Measurements from ENCODE around the gene PGAP3. TPM values are rescaled to one million over a fixed set of nuclear protein-coding genes. Genes with fewer than 3 reads are reported as not detected.
A peak's percentile ranks its signal among the peaks of the same experiment; 100 is the strongest.

The PGAP3 gene
- total RNA-seq, 2 donors from 2014 or later, result 44.6 to 50.0 TPM

GRCh38 chr17:39622380-39623006 is 65.4 kb downstream of the PGAP3 start:
- intact Hi-C loops (cut with DNase I), result loop anchor here (2.0 to 5.0 kb wide), 4 partner anchors 50 to 132 kb away; partner anchors contain the start of gene MIEN1
- 64% methylated on average over 16 of the region's 16 CpGs for WGBS
- TF ChIP-seq CTCF (IDR thresholded peaks at IDR 0.05) (no peak), POLR2AphosphoS5 (IDR thresholded peaks at IDR 0.05) (no peak)
- Histone ChIP-seq H3K36me3 (no peaks in the 10 kb centered on the region), H3K27me3 (replicated peaks; ENCODE audit: insufficient read depth) (no peaks in the 10 kb centered on the region), H3K9me3 (no peaks in the 10 kb centered on the region), H3K27ac (no peak overlapping the region), H3K4me1 (replicated peaks) (peaks cover 22% of the 10 kb centered on the region), H3K4me3 (no peak overlapping the region)
- no peak for DNase-seq (ENCODE audit: low spot score)

- H3K36me3 ChIP-seq, result no peaks in the 10 kb centered on the region
- TF ChIP-seq POLR2A (IDR thresholded peaks at IDR 0.05), result no peak
- peak; percentile 98 to 100 (median 100) for TF ChIP-seq CTCF (IDR thresholded peaks at IDR 0.05)
- peak; percentile 84 for TF ChIP-seq POLR2AphosphoS5 (IDR thresholded peaks at IDR 0.05)
- H3K27ac ChIP-seq, result no peak overlapping the region
- no peak overlapping the region for H3K4me3 ChIP-seq
- no peaks in the 10 kb centered on the region for H3K27me3 ChIP-seq (replicated peaks; ENCODE audit: insufficient read depth)
- DNase-seq (ENCODE audit: low spot score), result peak; percentile 83
- intact Hi-C loops (cut with DNase I), result loop anchor here (2.0 to 5.0 kb wide), 4 partner anchors 51 to 133 kb away; partner anchors contain the start of gene MIEN1
- no peaks in the 10 kb centered on the region for H3K9me3 ChIP-seq
- H3K4me1 ChIP-seq (replicated peaks), result peaks cover 22% of the 10 kb centered on the region
- 11% methylated on average over 25 of the region's 26 CpGs for WGBS
These were observed 66.1 kb downstream of the PGAP3 start for GRCh38 chr17:39621523-39622379.

Small RNA genes lying within 50 kb of the gene (microRNA-seq; reads per million reads assigned to microRNA genes)
- 2.2 reads per million, percentile 31 among the genes with 10 or more reads in this experiment for gene MIR4728

Small RNA genes lying within 50 kb of the gene (small RNA-seq; reads per million reads assigned to genes)
- 0.20 to 1.1 reads per million in 2 donors for gene MIR4728

Other genes starting within 250 kb of the PGAP3 start
- gene MED1, start 236.8 kb downstream of the PGAP3 start, total RNA-seq, result 10 to 100 TPM; 22.9 to 39.7 TPM
- gene CDK12, start 226.6 kb downstream of the PGAP3 start, total RNA-seq, result 10 to 100 TPM; 37.7 to 75.8 TPM
- gene NEUROD2, start 80.1 kb downstream of the PGAP3 start, total RNA-seq, result under 1 TPM in 1 of 2 donors, not detected in 1; 0.17 TPM
- gene PPP1R1B, start 61.1 kb downstream of the PGAP3 start, total RNA-seq, result 100 to 1,000 TPM in 1 of 2 donors, 10 to 100 TPM in 1; 69.0 to 108 TPM
- gene STARD3, start 50.9 kb downstream of the PGAP3 start, total RNA-seq, result 100 to 1,000 TPM in 1 of 2 donors, 10 to 100 TPM in 1; 52.5 to 202 TPM
- 10 to 100 TPM in 1 of 2 donors, 1 to 10 TPM in 1; 4.3 to 44.3 TPM for gene TCAP, start 22.7 kb downstream of the PGAP3 start, total RNA-seq
- gene PNMT, start 19.6 kb downstream of the PGAP3 start, total RNA-seq, result 1 to 10 TPM; 2.7 to 5.8 TPM
- 100 to 1,000 TPM; 112 to 172 TPM for gene ERBB2, start 12.0 kb upstream of the PGAP3 start, total RNA-seq
- gene MIEN1, start 42.5 kb upstream of the PGAP3 start, total RNA-seq, result 100 to 1,000 TPM in 1 of 2 donors, 10 to 100 TPM in 1; 46.5 to 119 TPM
- gene GRB7, start 49.9 kb upstream of the PGAP3 start, total RNA-seq, result 10 to 100 TPM; 25.7 to 32.6 TPM
- 1 to 10 TPM in 1 of 2 donors, under 1 TPM in 1; 0.55 to 1.7 TPM for gene IKZF3, start 176.3 kb upstream of the PGAP3 start, total RNA-seq
- 10 to 100 TPM in 1 of 2 donors, not detected in 1; 14.8 TPM for gene ZPBP2, start 180.1 kb upstream of the PGAP3 start, total RNA-seq
- 10 to 100 TPM in 1 of 2 donors, 1 to 10 TPM in 1; 4.0 to 17.0 TPM for gene GSDMB, start 230.6 kb upstream of the PGAP3 start, total RNA-seq
- 10 to 100 TPM; 82.4 to 91.6 TPM for gene ORMDL3, start 239.5 kb upstream of the PGAP3 start, total RNA-seq
- gene LRRC3C, start 239.7 kb upstream of the PGAP3 start, total RNA-seq, result not detected